GM19395 (cell line): Measurements from ENCODE around the gene FOXC2.

ENCODE experiments used
- ATAC-seq: cut with Tn5 transposase; IDR thresholded peaks from one replicate; pipeline ENCODE4 v1.9.1; 2021; ENCODE audit warnings: mild to moderate bottlenecking, moderate library complexity; ENCODE audit not compliant: unreplicated experiment

The FOXC2 gene

GRCh38 chr16:86554917-86555703, 11.5 kb upstream of the FOXC2 start, which contains the start of gene MTHFSD:
TSS of gene MTHFSD (minus strand) at chr16:86555235. CDS start at chr16:86555184, 51 bp downstream.
- ATAC-seq, result peak; percentile 85

DNA sequence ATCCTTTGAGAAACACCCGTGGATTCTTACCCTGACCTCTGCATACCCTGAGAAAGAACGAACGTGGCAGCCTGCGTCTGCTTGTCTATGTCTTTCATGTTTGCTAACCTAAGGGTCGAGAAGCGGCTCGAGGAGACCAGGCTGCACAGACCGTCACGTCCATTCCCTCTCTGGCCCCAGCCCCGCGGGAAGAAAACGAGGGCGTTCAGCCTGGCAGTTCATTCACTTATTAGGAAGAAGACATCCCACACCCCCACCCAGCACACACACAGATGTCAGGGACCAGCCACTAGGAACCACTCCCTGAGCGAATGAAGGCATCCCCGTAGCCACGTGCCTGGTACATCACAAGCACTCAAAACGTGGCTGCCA, 10.9 kb upstream of the FOXC2 start:
- no peak for ATAC-seq

GRCh38 chr16:86556576-86556975, 10.1 kb upstream of the FOXC2 start:
- no peak for ATAC-seq

DNA sequence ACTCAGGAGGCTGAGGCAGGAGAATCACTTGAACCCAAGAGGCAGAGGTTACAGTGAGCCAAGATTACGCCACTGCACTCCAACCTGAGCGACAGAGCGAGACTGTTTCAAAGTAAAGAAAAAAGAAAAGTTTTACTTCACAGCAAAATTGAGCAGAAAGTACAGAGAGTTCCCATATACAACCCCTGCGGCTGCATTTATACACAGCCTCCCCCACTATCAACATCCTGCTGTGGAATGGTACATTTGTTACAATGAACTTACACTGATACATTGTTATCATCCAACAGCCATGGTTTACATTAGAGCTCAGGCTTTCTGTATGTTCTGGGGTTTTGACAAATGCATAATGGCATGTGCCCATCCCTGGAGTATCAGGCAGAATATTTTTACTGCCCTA, 9.0 kb upstream of the FOXC2 start:
- no peak for ATAC-seq

DNA sequence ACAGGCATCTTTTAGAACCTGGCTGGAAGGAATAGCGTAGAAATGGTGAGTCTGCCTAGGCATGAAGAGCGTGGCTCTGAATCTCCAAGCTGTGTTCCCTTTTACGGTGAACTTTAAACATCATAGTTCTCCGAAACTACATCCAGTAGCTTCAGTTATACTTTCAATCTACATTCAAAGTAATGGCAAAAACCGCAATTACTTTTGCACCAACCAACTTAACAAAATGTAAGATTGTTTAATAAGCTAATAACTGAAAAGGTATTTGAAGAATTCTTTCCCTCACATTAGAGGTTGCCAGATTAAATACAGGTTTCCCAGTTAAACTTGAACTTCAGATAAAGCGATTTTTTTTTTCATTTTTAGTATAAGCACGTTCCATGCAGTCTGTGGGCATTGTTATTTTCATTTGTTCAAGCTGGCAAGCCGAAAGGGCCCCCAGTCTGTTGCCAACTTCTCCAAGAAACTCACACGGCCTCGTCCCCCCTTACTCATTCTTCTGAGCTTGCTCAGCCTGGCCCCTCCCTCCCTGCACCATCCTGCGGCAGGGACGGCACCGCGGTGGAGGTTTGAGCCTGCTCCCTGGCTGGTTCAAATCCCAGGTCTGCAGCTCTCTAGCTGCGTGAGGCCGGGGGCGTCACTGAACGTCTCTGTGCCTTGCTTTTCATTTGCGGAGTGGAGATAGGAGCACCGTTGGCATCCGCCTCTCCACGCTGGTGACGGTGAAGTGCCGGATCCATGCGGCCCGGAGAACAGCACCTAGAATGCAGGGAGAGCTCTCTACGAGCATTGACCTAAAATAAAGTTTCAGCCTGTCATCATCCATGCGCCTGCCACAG, 8.1 kb upstream of the FOXC2 start:
- ATAC-seq, result no peak

GRCh38 chr16:86559802-86560305, 6.8 kb upstream of the FOXC2 start:
- ATAC-seq, result no peak

DNA sequence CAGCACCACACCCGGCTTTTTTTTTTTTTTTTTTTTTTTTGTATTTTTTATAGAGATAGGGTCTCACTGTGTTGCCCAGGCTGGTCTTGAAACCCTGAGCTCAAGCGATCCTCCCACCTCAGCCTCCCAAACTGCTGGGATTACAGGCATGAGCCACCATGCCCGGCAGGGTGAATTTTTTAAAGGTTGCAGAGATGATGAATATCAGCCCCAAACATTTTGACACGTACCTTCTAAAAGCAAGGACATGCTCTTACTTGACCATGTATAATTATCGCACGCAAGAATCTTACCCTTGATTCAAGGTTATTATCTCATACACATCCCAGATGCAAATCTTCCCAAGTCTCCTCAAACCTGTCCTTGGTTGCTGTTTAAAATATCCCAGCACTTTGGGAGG, 4.3 kb upstream of the FOXC2 start:
- ATAC-seq, result no peak

GRCh38 chr16:86563469-86564345, 2.9 kb upstream of the FOXC2 start:
- ATAC-seq, result peak; percentile 74

- ATAC-seq, result no peak
Measured at GRCh38 chr16:86565181-86565631, 1.4 kb upstream of the FOXC2 start.

- no peak for ATAC-seq
Measured at GRCh38 chr16:86565644-86566511, 751 bp upstream of the FOXC2 start.

DNA sequence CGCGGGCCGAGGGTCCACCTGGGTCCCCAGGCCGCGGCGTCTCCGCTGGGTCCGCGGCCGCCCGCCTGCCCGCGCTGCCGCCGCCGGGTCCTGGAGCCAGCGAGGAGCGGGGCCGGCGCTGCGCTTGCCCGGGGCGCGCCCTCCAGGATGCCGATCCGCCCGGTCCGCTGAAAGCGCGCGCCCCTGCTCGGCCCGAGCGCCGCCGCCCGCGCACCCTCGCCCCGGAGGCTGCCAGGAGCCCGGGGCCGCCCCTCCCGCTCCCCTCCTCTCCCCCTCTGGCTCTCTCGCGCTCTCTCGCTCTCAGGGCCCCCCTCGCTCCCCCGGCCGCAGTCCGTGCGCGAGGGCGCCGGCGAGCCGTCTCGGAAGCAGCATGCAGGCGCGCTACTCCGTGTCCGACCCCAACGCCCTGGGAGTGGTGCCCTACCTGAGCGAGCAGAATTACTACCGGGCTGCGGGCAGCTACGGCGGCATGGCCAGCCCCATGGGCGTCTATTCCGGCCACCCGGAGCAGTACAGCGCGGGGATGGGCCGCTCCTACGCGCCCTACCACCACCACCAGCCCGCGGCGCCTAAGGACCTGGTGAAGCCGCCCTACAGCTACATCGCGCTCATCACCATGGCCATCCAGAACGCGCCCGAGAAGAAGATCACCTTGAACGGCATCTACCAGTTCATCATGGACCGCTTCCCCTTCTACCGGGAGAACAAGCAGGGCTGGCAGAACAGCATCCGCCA, 504 bp downstream of the FOXC2 start:
- ATAC-seq, result no peak

DNA sequence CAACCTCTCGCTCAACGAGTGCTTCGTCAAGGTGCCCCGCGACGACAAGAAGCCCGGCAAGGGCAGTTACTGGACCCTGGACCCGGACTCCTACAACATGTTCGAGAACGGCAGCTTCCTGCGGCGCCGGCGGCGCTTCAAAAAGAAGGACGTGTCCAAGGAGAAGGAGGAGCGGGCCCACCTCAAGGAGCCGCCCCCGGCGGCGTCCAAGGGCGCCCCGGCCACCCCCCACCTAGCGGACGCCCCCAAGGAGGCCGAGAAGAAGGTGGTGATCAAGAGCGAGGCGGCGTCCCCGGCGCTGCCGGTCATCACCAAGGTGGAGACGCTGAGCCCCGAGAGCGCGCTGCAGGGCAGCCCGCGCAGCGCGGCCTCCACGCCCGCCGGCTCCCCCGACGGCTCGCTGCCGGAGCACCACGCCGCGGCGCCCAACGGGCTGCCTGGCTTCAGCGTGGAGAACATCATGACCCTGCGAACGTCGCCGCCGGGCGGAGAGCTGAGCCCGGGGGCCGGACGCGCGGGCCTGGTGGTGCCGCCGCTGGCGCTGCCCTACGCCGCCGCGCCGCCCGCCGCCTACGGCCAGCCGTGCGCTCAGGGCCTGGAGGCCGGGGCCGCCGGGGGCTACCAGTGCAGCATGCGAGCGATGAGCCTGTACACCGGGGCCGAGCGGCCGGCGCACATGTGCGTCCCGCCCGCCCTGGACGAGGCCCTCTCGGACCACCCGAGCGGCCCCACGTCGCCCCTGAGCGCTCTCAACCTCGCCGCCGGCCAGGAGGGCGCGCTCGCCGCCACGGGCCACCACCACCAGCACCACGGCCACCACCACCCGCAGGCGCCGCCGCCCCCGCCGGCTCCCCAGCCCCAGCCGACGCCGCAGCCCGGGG, 1.3 kb downstream of the FOXC2 start:
- no peak for ATAC-seq

DNA sequence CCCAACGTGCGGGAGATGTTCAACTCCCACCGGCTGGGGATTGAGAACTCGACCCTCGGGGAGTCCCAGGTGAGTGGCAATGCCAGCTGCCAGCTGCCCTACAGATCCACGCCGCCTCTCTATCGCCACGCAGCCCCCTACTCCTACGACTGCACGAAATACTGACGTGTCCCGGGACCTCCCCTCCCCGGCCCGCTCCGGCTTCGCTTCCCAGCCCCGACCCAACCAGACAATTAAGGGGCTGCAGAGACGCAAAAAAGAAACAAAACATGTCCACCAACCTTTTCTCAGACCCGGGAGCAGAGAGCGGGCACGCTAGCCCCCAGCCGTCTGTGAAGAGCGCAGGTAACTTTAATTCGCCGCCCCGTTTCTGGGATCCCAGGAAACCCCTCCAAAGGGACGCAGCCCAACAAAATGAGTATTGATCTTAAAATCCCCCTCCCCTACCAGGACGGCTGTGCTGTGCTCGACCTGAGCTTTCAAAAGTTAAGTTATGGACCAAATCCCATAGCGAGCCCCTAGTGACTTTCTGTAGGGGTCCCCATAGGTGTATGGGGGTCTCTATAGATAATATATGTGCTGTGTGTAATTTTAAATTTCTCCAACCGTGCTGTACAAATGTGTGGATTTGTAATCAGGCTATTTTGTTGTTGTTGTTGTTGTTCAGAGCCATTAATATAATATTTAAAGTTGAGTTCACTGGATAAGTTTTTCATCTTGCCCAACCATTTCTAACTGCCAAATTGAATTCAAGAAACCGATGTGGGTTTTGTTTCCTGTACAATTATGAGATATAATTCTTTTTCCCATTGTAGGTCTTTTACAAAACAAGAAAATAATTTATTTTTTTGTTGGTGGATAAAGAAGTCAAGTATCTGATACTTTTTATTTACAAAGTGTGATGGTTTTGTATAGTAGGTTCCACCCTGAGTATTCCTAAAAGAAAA, 2.3 kb downstream of the FOXC2 start:
- no peak for ATAC-seq

GRCh38 chr16:86569701-86570447, 3.2 kb downstream of the FOXC2 start:
- no peak for ATAC-seq

DNA sequence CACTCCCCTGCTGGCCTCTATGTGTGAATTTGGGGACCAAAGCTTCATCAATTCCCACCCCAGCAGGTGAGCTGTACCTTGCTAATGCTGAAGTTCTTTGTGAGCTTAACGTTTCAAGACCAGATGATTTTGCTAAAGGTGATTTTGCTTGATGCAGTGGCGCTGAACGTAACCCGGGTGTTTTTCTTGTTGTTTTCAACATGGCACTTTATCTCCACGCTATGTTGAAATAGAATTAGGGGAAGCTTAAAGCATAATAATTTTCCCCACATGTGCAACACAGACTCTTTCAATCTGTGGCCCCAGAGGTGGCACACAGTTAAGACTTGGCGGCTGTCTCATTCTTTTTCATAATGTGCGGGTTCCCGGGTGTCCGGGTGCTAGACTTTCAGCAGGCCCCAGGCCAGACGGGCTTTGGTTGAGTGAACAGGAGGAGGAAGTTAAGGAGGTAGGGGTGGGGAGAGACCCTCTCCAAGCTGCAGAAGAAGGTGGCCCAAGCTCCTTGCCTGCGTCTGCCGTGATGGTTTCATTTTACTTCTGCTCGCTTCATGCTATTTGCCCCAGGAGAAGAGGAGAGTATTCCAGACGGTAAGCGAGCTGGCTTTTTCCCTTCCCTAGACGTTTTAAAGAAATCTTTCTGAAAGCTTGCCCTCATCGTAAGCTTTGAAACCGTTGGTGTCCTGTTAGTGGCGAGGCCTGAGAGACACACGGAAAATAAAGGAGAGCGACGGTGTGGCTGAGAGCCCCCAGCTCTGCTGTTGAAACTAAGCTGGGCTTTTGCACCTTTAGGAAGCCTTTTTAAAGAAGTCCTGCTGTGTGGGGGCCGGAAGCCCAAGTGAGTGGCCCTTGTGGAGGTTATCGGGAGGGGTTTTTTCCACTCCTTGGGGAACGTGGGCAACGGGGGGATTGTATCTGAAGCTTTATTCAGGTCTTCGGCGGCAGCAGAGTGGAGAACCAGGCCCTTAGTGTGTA, 4.2 kb downstream of the FOXC2 start:
- no peak for ATAC-seq
